NCI-H146 treated with DMSO at 0.1 percent for 48 hours (cell line): Measurements from ENCODE around the gene ANAPC15.

Experiments
- DNase-seq: peaks from one replicate; lab custom pipeline; 2025; ENCODE audit not compliant: unreplicated experiment; lab: John Stamatoyannopoulos, UW

Gene ANAPC15

DNA sequence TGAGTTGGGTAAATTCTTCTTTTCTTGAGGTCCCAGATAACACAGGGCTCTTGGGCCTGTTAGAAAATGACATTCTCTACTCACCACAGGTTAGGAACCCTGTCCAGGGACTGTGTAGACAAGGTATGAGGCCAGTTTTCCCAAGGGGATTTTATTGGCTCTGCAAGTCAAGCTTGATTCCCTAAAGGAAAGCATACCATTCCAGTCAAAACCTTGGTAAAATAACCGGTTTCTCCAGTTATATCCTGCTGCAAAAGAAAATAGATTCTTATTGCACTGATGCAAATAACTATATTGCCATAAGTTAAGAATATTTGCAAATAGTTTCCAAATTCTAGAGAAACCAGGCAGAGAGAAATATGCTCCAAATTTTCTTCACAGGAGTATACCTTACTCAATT lies 13.5 kb upstream of the ANAPC15 start:
- DNase-seq, result no peak

DNA sequence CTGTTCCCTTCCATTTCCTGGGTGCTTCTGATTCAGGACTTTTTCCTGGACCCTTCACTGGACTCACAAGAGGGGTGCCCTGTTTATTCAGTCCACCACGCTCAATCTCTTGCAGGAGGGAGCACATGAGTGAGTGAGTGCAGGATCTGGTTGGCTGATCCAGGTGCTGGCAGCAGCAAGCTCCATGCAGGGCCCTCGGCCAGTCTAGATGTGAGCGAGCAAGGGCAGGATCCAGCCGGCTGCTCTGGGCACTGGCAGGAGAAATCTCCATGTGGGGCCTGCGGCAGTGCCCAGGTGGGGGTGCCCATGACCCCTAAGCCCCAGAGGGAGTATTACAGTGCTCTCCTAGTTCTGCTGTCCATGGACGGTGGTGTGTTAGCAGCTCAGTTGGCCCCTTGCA lies 11.6 kb upstream of the ANAPC15 start:
- no peak for DNase-seq

DNA sequence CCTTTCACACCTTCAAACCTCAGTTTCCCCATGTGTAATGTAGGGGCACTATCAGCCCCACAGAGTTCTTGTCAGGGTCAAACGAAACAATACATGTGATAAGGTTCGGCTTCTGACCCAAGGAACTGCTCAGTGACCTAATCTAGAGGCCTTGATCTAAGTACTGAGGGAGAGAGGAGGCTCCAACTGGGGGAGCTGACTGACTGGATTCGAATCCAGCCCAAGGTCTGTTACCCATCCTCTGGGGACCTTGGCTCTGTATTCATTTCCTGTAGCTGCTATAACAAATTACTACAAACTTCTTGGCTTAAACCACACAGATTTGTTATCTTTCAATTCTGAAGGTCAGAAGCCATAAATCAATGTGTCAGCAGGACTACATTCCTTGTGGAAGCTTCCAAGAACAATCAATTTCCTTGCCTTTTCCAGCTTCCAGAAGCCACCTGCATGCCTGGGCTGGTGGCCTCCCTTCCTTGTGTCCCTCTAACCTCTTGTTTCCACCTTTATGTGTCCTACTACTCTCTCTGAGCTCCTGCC lies 10.7 kb upstream of the ANAPC15 start:
- no peak for DNase-seq

DNA sequence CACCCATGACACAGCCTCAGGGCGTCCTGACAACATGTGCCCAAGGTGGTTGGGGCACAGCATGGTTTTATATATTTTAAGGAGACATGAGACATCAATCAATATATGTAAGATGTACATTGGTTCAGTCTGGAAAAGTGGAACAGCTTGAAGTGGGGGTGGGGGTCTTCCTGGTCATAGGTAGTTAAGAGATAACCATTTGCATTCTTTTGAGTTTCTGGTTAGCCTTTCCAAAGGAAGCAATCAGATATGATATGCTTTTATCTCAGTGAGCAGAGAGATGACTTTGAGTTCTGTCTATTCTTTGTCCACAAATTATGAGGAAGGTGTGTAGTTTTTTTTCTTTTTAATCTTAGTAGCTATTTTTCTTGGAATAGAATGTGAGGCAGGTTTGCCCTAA lies 10.1 kb upstream of the ANAPC15 start:
- DNase-seq, result no peak

DNA sequence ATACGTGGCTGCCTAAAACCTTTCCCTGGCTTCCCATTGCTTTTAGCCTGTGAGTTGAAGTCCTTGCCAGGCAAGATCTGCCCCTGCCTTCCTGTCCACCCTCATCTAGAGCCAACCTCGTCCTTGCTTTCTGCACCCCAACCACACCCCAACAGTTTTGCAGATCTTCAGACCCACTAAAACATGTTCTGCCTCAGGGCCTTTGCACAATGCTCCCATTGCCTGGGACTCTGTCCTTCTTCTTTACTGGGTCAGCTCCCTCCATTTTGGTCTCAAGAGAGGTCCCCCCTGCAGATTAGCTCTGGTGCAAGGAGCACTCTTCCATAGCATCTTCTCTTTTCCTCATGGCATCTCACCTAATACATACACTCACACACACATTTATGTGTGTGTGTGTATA lies 8.4 kb upstream of the ANAPC15 start:
- no peak for DNase-seq

DNA sequence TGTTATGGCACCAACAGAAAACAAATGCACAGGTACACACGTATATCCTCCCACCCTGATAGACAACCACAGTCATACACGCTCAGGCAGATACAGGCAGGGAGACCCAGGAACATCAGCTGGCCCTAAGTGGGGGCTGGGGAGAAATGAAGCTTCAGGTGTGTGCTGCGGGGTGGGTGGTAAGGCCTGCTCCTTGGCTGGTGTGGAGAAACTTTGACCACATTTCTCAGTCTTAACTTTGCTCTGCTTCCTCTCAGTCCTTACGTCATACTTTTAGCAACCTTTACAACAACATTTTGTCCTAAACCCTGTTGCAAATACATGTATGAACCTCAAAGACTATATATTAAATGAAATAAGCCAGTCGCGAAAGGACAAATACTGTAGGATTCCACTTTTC lies 6.7 kb upstream of the ANAPC15 start:
- DNase-seq, result no peak

DNA sequence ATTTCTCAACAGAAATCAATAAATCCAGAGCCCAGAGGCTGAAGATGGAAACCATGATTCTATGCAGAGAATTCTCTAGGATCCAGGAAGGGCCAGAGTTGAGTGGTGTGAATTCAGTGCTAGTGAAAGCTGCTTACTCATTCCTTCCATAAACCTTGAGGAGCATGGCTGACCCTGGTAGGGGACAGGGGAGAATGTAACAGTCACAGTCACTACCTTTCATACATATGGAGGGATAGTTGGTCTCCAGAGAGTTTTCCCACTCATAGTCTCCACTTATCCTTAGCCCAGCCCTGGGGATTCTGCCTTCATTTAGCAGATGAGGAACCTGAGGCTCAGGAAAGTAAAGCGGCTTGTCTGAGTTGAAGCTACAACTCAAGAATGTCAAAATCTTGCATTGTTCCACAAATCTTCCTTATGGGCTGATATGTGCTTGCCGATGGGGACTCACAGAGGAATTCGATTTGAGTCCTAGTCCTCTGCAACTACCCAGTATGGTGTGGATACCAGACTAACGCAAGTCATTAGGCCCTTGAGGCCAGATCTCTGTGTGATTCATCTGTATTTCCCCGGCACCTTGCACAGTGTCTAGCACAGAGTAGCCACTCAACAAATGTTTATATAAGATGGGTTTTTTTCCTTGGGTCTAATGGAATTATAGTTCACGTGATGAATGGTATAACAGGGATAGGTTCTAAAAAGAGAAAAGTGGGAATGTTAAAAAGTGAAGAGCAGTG lies 3.7 kb upstream of the ANAPC15 start:
- no peak for DNase-seq

DNA sequence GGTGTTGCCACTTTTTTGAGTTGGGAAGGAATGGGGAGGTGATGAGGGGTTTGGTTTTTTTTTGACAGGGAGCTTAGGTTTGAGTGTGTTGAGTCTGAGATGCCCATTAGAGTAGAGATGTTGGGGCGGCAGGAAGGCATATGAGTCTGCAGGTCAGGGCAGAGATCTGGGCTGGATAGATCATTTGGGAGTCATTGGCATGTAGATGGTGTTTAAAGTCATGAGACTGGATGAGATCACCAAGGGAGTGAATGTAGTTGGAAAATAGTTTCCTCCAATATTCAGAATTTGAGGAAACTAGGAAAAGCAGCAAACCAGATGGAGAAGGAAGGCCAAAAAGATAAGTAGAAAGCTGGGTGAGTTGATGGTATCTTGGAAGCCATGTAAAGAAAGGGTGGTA lies 2.1 kb upstream of the ANAPC15 start:
- DNase-seq, result no peak

DNA sequence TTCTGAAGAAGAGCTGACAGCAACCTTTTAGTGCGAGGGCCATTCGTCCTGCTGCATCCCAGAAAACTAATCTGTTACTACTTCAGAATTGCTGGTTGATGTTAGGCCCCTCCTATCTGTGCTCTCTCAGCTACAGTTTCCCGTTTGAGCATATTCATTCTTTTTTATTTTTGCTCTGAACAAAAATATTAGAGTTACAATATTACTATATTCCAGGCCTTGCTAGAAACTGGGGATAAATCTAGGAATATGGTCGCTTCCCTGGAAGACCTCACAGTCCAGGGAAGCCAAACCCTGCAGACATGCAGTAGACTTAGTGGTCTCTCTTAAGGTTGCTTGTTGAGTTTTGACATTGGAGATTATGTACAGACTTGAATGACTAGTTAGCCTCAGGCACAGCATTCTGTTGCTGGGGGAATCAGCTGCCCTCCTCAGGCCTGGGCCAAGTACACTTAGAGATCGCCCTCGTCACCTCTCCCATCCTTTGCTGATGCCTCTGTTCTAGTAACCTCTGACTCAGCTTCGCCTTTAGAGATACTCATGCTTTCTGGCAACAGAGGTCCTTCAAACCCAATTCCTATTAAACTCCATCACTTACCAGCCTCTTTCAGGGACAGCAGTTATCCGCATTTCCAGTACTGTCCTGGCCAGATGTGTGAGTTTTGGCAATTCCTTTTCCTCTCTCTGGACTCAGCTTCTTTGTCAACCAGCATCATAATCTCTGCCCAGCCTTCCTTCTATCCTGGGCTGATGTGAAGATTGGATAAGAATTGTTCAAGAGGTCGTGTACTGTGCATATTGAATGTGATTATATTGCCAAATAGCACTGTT lies 698 bp upstream of the ANAPC15 start:
- no peak for DNase-seq

DNA sequence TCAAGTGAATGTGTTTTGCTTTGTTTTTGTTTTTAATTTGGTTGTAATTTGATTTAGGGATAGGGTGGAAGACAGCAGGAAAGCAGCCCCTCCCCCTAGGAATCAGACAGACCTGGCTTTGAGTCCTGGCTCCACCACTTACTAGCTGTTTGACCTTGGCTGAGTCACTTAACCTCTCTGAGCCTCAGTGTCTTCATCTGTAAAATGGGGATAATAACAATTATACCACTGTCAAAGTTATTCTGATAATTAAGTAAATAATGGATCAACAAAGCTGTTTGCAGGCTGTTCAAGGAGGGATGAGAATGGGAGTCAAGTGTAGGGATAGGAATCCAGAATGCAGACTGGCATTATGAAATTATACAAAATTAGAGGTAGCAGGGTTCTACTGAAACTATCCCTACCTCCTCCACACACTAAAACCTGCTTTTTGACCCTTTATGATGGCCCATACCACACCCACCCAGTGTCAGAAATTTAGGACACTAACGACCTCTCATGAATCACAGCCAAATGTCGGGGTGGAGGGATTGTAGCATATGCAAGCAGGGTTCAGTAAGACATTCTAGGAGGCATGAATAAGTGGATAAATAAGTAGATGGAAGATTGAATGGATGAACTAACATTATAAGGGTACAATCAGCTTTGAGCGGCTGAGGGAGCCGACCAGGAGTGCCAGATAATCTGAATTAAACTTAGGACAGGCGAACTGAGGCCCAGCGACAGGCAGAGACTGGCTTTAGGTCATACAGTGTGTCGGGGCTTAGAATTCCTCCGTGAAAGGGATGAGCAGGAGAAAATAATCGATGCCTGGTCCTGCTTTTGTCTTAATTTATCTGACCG lies 974 bp downstream of the ANAPC15 start:
- no peak for DNase-seq

DNA sequence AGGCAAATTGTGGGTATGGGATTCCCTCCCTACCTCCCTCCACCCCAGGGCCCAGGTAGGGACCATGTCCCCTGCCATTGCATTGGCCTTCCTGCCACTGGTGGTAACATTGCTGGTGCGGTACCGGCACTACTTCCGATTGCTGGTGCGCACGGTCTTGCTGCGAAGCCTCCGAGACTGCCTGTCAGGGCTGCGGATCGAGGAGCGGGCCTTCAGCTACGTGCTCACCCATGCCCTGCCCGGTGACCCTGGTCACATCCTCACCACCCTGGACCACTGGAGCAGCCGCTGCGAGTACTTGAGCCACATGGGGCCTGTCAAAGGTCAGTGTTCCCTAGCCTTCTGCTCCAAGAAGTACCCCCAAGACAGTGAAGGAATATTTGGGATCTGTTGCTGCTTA lies 6.6 kb downstream of the ANAPC15 start, which contains the start of gene TOMT:
Gene TOMT (plus strand): TSS at position 37 of the 400 bp plus-strand sequence. CDS start 28 bp downstream, at position 65.
- DNase-seq, result no peak

DNA sequence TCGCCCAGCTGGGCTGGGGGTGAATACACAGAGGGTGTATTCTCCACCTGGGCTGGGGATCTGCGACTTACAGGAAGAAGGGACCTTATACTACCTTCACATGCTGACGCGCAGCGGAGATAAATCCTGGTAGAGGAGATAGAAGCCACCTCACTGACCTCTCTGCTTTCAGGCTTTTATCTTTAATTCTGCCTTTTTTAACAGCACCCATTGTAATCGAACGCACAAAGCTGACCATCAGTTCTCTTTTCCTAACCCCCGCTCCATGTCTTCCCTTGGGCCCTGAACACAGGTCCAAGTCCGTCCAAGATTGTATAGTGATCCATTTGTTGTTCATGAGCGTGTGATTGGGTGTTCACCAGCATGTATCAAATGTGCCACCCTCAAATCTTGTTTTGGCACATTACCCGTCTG lies 8.7 kb downstream of the ANAPC15 start:
- no peak for DNase-seq

DNA sequence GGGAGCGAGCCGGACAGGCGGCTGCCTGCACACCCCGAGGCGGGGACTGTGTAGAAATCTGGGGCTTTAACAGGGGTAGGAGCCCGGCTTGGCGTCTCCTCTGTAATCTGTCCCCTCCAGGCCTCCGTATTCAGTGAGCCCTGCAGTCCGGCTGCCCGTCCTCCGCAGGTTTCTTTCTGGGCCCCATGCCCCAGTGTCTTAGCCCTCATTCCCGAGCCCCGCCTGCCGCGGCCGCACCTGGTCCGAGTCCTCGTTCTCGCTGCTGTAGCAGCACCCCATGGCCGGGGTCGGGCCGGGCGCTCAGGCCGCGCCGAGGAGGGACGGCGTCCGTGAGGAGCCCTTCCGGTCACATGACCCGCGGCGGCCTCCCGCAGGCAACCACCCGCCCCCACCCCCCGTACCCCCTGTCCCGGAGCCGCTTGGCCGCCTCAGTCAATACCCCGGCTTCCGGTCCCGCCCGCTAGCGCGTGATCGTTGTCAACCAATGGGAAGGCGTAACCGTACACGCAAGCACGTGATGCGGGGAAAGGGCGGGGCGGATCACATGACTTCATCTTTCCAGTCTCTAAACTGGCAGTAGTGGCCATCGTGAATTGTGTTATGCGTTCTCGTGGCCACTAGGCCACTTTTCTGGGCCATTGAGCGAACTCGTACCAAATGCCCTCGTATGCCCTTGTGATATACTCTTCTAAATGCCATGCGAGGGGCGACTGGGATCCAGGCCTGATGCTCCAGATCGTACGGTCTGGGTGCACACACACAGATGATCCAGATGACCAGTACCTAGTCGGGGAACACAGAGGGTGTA lies 9.3 kb downstream of the ANAPC15 start, which contains the start of gene LAMTOR1:
Gene LAMTOR1 (minus strand): TSS at position 352 of the 808 bp plus-strand sequence. CDS start 73 bp downstream, at position 279.
- peak; percentile 95 for DNase-seq

DNA sequence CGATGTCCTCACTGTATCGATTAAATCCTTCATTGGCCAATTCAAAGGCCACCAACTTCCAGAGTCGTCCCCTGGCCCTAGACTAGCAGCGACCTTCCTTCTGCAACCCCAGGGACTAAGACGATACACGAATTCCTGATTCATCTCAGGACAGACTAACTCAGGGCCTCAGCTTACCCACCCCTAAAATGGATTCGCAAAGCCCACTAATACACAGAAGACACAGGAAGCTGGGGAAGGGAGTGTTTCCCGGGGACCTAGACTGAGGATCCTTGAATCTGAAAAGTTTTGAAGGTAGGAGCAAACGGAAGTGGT lies 9.9 kb downstream of the ANAPC15 start:
- no peak for DNase-seq

DNA sequence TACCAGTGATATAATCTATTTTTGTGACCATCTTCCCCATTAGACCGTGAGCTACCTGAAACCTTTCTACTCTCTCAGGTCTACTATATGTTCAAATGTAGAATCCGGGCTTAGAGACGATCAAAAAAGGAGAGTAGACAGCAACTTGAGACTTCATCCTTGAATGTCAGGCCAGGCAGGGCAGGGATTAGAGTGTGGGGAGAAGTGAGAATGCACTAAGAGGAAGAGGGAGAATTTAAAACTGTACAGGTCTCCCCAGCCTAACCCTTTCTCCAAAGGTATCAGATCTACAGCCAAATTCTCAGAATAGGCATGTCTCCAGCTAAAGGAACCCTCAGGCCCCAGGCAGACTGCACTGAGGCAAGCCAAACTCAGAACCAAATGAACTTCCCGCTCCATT lies 10.3 kb downstream of the ANAPC15 start:
- DNase-seq, result no peak

DNA sequence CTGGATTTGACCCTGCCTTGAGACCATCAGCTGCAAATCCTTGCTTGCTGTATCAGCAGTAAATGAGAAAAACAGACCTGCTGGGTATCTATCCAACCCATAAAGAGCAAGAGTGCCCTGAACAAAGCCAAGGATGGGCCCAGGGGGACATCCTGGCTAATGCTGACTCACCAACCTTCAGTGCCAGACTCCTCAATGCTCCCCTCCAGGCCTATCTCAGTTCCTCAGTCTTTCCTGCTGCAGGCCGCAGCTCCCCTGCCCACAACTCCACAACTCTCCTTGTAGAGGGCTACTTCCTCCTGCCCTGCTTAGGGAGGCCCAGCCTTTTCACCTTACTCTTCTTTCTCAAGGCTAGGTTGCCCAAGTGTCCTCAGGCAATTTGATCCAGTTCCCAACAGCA lies 12.0 kb downstream of the ANAPC15 start:
- DNase-seq, result no peak

DNA sequence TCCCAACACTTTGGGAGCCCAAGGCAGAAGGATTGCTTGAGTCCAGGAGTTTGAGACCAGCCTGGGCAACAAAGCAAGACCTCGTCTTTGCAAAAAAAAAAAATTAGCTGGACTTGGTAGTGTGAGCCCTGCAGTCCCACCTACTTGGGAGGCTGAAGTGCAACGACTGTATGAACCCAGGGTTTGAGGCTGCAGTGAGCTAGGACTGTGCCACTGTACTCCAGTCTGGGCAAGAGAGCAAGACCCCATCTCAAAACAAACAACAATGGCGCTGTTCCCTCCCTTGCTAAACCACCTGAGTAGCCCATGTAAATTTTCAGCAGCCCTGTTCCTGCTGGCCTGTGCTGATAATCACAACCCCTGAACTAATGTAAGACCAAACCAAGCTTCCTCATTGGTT lies 12.5 kb downstream of the ANAPC15 start:
- no peak for DNase-seq

DNA sequence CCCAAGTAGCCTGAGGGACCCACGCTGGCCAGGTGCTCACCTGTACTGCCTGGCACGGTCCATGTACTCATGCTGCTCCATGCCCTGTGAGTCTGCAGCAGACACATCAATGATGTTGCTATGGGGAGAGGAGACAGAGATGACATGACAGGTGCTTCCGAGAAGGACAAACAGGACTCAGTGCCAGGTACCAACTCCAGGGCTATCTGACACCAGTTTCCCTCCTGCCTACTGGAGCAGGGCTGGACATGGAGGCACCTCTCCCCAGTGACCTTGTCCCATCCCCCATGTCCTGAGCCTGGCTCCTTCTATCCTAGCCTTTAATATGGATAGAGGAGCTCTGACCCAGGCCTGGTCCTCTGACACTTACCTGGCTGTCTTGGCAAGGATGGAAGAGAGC lies 13.8 kb downstream of the ANAPC15 start:
- DNase-seq, result no peak

DNA sequence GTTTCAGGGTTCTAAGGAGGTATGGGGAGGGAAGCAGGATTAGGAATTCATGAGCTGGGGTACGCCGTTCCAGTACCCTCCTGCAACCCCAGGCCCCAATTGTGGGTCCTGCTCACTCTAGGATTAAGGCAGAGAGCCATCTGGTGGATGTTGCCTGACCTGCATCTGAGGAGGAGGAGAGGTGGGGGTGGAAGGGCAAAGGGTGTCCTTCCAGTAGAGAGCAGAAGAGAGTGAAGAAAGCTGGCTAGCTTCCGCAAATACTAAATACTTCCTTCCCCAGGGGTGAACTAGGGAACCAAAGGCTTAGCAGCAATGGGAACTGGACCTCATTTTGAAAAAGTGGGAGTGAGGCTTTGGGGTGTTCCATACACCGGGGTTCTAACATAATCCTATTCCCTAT lies 21.2 kb downstream of the ANAPC15 start:
- DNase-seq, result no peak

DNA sequence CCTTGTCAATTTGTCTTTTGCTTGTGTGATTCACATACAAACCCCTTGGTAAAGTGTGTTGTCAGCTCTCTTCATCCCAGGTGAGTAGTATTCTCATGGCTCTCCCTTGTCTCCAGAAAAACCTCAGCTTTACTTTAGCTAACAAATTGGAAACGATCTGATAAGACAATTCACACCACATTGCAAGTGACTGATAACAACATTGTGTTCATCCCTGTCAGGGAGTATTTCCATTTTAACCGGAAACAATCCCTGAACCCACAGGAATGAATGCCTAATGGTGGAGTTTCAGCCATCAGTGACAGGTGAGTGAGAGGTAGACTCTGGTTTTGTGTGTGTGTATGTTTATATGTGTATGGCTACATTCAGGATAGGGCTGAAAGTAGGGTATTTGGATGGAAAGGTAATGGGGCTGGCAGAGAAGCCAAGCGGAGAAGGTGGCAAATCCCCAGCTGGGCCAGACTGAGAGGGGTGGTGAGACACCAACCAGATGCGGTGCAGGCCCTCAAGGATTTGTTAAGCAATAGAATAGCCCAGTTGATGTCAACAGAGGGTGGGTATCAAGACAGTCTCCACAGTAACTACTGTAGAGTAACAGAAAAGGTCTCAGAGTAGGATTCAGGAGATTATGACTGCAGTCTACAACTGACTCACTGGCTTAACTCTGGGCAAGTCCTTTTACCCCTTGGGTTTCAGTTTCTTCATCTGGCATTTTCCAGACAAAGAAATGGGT lies 24.3 kb downstream of the ANAPC15 start:
- no peak for DNase-seq
